NCI-H2081 (cell line): ENCODE measurements around the gene PLAAT3.
"Not testable (repeated sequence)": the region's sequence is repeated elsewhere in the genome, so short reads cannot be mapped to it uniquely, and the experiment has no call there.

Experiments used
- DNase-seq, 2 experiments: peaks; one replicate each; lab custom pipeline; 2025; lab: John Stamatoyannopoulos, UW

The PLAAT3 gene

DNA sequence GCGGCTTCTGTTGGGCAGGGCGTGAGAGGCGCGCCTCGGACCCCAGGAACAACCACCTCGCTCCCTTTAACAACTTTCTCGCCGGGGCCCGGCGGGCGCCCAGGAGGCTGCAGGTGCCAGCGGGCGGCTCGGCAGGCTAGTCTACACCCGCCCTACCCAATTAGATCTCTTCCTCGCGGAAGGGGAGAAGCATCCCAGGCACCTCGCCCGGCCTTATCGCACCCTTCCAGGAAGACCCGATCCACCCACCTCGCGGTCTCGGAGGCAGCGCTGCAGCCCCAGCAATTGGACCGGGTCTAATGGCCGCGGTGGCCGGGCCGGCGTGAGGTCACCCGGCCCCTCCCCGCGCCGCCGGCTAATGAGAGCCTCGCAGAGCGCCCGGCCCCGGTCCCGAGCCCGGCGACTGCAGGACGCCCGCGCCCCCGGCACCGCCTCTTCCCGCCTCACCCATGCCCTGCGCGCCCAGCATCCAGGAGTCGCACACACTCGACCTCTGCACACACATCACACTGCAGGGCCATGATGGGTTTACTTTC, at the start of gene PLAAT3:
PLAAT3 (minus strand) TSS at position 298 of the 536 bp plus-strand sequence. CDS start 419 bp downstream, outside the sequence.
- DNase-seq = peak; percentile 24 to 42

DNA sequence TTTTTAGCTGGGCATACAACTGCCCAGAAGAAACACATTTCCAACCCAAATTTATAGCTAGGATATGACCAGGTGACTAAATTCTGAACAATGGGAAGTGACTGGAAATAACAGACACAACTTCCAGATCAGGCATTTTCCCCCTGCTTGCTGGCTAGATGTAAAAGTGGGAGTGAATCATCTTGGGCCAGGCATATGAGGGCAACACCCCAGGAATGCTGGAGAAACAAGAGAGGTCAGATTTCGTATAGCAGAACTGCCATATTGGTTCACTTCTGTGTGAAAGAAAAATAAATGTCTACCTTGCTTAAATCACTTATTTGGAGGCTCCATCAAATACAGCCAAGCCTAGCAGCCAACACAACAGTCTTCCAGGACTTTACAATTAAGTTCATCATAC, 49.6 kb upstream of the PLAAT3 start:
- DNase-seq = no peak

DNA sequence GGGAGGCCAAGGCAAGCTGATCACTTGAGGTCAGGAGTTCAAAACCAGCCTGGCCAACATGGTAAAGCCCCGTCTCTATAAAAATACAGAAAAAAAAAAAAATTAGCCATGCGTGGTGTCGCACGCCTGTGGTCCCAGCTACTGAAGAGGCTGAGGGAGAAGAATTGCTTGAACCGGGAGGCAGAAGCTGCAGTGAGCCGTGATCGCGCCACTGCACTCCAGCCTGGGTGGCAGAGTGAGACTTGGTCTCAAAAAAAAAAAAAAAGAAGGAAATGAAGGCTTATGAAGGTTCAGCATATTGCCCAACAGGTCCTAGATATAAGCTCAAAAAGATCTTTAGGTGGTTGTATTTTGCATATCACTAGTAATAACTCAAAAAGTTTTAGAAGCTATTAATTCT, 46.7 kb upstream of the PLAAT3 start:
- no peak for DNase-seq

DNA sequence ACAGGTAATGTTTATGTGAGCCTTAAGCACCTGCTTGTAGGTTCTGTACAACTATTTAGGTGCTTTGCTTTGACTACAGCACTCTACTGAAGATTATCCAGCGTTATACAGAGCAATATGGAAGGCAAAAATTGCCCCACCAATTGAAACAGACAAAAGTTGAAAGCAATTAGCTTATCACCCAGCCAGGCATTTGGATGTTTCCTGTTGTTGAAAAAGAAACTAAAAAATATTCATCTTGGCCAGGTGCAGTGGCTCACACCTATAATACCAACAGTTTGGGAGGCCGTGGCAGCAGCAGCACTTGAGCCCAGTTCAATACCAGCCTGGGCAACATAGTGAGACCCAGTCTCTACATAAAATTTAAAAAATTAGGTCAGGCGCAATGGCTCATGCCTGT, 38.4 kb upstream of the PLAAT3 start:
- DNase-seq = no peak

GRCh38 chr11:63643205-63643604, 29.0 kb upstream of the PLAAT3 start:
- DNase-seq = no peak

DNA sequence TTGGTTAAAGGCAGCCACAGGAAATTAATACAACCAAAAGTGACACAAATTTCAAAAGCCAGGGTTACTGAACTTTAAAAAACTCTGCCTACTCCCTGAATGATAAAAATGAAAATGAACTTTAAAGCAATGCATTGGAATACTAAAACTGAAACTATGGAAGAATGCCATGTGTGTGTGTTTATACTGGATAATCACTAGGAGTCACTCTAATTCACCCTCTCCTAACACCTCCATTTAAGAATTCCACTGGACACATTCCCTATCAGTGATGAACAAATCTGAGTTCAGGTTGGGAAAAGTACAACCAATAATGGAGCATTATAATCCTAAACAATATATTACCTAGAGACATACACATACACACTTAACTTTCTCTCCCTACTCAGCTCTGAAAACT, 27.5 kb upstream of the PLAAT3 start:
- no peak for DNase-seq

- DNase-seq = no peak
Observed at GRCh38 chr11:63639199-63639832, 25.1 kb upstream of the PLAAT3 start.

- DNase-seq = not testable (repeated sequence)
Observed at GRCh38 chr11:63638436-63638835, 24.2 kb upstream of the PLAAT3 start.

- DNase-seq = peak; percentile 26 to 38
Observed at GRCh38 chr11:63635762-63636465, 21.7 kb upstream of the PLAAT3 start.

GRCh38 chr11:63629426-63629825, 15.2 kb upstream of the PLAAT3 start:
- DNase-seq = no peak

DNA sequence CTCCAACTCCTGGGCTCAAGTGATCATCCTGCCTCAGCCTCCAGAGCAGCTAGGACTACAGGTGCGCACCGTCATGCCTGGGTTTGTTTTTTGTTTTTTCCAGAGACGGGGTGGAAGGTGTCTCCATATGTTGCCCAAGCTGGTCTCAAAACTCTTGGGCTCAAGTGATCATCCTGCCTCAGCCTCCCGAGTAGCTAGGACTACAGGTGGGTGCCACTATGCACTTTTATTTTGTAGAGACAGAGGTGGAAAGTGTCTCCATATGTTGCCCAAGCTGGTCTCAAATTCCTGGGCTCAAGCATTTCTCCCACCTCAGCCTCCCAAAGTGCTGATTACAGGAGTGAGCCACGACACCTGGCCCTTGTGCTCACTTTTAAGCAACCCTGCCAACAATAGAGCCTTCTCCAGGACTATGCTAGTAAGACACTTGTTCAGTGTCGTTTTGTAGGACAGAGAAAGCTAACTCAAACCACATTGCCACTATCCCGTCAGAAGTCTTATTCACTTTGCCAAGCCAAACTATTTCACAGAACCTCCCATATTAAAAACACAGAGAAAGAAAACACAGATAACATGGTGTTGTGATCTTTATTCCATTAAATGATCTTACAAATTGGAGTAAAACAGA, 9.4 kb upstream of the PLAAT3 start:
- no peak for DNase-seq

DNA sequence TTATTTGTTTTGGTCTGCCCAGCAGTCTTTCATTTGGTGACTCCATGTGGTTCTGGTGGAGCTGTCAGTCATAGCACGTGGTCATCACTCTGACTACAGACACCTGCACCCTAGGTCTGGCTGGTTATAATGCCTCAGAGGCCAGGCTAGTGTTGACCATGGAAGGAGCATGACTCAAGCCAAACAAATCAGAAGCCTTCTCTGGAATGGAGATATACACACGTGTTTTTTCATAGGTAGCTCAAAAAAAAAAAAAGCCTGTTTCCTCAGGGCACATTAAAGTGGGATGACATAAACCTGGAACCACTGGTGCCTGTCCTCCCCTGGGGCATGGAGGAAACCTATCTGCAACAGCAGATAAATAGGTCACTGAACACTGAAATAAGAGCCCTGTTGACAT, 8.1 kb upstream of the PLAAT3 start:
- DNase-seq = no peak

DNA sequence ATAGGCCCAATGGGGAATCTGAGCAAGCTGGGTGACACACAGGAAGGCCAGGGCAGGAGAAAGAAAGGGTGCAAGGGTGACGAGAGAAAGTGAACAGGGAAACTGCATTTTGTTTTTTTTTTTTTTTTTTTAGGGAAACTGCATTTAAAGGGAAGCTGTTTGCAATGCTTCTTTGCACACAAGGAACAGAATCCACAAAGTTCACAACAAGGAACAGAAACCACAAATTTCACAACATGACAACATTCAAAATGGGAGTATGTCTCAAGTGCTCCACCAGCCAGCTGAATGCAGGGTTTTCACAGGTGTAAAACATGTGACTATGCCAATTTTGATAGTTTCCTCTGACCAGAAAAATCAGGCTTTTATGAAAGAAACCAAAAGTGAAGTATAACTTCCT, 6.8 kb upstream of the PLAAT3 start:
- DNase-seq = no peak

- no peak for DNase-seq
Observed at GRCh38 chr11:63619967-63620366, 5.7 kb upstream of the PLAAT3 start.

DNA sequence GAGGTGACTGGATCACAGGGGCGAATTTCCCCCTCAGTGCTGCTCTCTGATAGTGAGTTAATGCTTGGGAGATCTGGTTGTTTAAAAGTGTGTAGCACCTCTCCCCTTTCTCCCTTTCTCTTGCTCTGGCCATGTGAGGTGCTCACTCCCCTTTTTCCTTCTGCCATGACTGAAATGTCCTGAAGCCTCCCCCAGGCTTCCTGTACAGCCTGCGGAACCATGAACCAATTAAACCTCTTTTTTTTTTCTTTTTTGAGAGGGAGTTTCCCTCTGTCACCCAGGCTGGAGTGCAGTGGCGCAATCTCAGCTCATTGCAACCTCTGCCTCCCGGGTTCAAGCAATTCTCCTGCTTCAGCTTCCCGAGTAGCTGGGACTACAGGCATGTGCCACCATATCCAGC, 3.5 kb upstream of the PLAAT3 start:
- DNase-seq = not testable (repeated sequence)

GRCh38 chr11:63616953-63617352, 2.7 kb upstream of the PLAAT3 start:
- no peak for DNase-seq

GRCh38 chr11:63613517-63614135, 607 bp downstream of the PLAAT3 start:
- no peak for DNase-seq

DNA sequence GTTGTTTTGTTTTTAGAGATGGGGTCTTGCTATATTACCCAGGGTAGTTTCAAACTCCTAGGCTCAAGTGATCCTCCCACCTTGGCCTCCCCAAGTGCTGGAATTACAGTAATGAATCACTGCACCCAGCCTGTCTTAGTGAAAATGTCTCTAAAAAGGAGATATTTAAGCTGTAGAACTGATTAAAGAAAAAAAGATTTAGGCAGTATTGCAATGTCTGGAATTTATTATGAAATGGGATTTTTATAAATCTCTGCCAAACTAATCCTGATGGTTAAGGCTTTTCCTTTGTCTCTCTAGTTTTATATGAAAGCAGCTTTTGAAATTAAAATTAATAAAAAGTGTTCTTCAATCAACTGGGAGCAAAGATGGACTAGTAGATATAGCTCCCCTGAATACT, 2.1 kb downstream of the PLAAT3 start:
- no peak for DNase-seq

DNA sequence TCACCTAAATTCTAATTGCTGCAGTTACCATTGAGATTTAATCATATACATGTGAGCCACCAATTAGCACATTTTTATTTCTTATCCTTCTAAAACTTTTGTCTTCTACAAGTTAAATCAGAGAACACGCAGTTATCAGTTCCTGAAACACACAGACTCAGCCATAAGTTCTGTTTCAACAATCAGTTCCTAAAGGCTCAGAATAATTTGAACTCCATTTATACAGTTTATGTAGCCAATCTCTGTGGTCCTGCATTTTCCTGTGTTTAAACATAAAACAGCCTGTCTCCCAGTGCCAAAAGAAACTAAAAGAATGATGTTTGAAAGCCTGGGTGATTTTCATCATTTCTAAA, 2.9 kb downstream of the PLAAT3 start:
- no peak for DNase-seq

DNA sequence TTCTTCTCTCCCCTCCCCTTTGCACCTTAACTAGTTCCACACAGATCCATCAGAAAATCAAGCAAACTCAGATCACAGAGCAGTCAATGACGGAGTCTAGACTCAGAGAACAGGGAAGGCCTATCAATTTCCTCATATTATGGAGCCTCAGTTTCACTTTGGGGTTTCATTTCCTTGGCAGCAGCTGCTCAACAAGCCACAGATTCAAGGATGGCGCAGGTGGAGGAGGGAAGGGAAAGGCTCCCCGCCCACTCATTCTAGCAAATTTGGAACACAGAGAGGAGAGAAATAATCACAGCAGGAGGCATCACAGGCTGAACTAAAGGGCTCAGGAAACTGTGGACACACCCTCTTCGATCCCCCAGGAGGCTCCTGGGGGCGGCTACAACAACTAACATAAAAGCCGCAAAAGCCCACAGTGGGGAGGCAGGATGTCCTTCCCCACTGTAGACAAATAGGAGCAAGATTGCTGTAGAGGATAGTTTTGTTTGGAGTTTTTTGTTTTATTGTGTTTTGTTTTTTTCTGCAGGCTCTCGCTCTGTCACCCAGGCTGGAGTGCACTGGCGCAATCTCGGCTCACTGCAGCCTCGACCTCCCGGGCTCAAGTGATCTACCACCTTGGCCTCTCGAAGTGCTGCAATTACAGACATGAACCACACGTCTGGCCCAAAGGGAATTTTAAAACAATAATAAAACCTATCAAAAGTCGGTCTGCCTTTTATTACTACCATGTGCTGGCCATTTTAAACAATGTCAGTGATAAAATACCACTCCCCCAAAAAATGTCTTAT, 3.4 kb downstream of the PLAAT3 start:
- peak; percentile 57 to 75 for DNase-seq

- no peak for DNase-seq
Observed at GRCh38 chr11:63609971-63610580, 4.2 kb downstream of the PLAAT3 start.
